NOMO-1 treated with DMSO at 0.1 percent for 48 hours (cell line): Measurements from ENCODE around the gene ACOT8.
"Not testable (repeated sequence)": the region's sequence is repeated elsewhere in the genome, so short reads cannot be mapped to it uniquely, and the experiment has no call there.

Source experiments
- DNase-seq: peaks from one replicate; lab custom pipeline; 2025; ENCODE audit not compliant: unreplicated experiment; lab: John Stamatoyannopoulos, UW

The ACOT8 gene

GRCh38 chr20:45797955-45798354 lies 59.2 kb downstream of the ACOT8 start:
- DNase-seq, result not testable (repeated sequence)

GRCh38 chr20:45797510-45797909 lies 59.7 kb downstream of the ACOT8 start:
- DNase-seq, result not testable (repeated sequence)

- DNase-seq, result no peak
Observed at GRCh38 chr20:45796337-45797065, 60.7 kb downstream of the ACOT8 start.

DNA sequence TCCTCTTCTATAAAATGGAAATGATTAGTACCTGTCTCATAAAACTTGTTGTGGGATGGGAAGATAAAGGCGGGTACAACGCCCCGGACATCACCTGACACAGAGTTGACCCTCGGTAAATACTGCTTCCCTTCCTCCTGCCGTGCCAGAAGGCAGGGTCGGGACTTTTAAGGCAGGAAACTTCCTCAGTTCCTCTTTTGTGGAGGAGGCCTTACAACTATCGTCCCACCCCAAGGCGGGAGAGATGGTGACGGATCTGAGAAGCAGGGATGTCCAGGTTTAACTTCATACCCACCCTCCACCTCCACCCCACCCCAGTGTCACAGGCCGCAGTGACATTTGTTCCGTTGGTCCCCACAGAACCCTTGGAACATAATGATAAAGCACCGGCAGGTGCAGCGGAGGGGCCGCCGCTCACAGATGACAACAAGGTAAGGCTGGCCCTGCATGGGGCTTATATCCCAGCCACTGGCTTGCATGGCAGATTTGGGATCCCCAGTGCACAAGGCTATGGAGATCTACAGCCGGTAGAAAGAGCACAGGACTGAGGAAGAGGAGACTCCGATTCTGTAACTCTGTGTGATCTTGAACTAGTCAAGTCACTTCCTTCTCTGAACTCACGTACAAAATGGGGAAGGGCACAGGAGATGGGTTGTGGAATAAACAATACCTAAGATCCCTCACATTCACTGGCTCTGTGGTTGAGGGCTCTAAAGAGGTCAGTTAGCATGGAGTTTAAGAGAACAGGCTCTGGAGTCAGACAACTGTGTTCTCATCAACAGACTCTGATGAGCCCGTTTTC lies 64.7 kb downstream of the ACOT8 start:
- peak; percentile 56 for DNase-seq
